Breast epithelium (tissue), 4 donors: Measurements from ENCODE around the gene CFAP97. TPM values are rescaled to one million over a fixed set of nuclear protein-coding genes. Genes with fewer than 3 reads are reported as not detected.

Experiments
- DNase-seq, 2 donors: peaks; one replicate each; pipeline ENCODE4 v3.0.0-alpha.2; 2019; ENCODE audit warnings: low spot score in 2 of 2
- H3K27ac ChIP-seq, 2 donors: fragments of 200-600 bp; sonication (generic) in 1 of 2; one replicate each; pipeline ENCODE4 v1.5.1; 2016 to 2019; ENCODE audit warnings: mild to moderate bottlenecking in 1 of 2
- H3K27me3 ChIP-seq, 2 donors: fragments of 200-600 bp; sonication (generic) in 1 of 2; one replicate each; pipeline versions ENCODE4 v1.5.1 to v1.6.0; 2017 to 2019; ENCODE audit warnings: control low read depth in 1 of 2, mild to moderate bottlenecking in 1 of 2
- H3K36me3 ChIP-seq: fragments of 200-600 bp; one replicate; pipeline ENCODE4 v1.5.1; 2019
- H3K4me1 ChIP-seq, 2 donors: fragments of 200-600 bp; sonication (generic); one replicate each; pipeline ENCODE4 v1.5.1; 2016 to 2019; ENCODE audit warnings: control low read depth in 1 of 2
- H3K4me3 ChIP-seq, 3 donors: fragments of 200-600 bp; sonication (generic); 1 replicate in 2 of 3; 2 replicates in 1 of 3; pipeline ENCODE4 v1.5.1; 2016 to 2019; ENCODE audit warnings: mild to moderate bottlenecking in 3 of 3, moderate library complexity in 2 of 3
- H3K9me3 ChIP-seq, 2 donors: fragments of 200-600 bp; sonication (generic) in 1 of 2; one replicate each; pipeline ENCODE4 v1.5.1; 2016 to 2019; ENCODE audit warnings: control low read depth in 1 of 2
- POLR2A ChIP-seq: fragments of 450-650 bp; IDR thresholded peaks from one replicate; pipeline ENCODE4 v1.6.1; 2016; ENCODE audit warnings: antibody characterized with exemption, mild to moderate bottlenecking, moderate library complexity
- POLR2AphosphoS5 ChIP-seq, 3 donors: sonication (generic); formaldehyde crosslinking; IDR thresholded peaks; one replicate each; pipeline ENCODE4 v1.6.1; 2017; ENCODE audit warnings: antibody characterized with exemption in 3 of 3
- intact Hi-C: fragments of 100-400 bp; cut with DNase I; formaldehyde crosslinking; loops from one replicate; pipeline ENCODE4 v1.15.1; 2023; ENCODE audit warnings: low total_unique reads
- total RNA-seq, 3 donors: library from RNA; depleted of rRNA; stranded (reverse); fragments of >200 nt; gene quantifications; one replicate each; pipeline ENCODE4 v1.1.0, GENCODE V29; 2016
- TF ChIP-seq, protein P1 (sequence below), 3 donors: fragments of 450-650 bp; IDR thresholded peaks; one replicate each; pipeline ENCODE4 v1.5.1; 2016 to 2017; ENCODE audit warnings: antibody characterized with exemption in 3 of 3, mild to moderate bottlenecking in 3 of 3, moderate library complexity in 3 of 3

Gene CFAP97
- 10 to 100 TPM; 36.6 to 42.4 (median 38.0) TPM for total RNA-seq

DNA sequence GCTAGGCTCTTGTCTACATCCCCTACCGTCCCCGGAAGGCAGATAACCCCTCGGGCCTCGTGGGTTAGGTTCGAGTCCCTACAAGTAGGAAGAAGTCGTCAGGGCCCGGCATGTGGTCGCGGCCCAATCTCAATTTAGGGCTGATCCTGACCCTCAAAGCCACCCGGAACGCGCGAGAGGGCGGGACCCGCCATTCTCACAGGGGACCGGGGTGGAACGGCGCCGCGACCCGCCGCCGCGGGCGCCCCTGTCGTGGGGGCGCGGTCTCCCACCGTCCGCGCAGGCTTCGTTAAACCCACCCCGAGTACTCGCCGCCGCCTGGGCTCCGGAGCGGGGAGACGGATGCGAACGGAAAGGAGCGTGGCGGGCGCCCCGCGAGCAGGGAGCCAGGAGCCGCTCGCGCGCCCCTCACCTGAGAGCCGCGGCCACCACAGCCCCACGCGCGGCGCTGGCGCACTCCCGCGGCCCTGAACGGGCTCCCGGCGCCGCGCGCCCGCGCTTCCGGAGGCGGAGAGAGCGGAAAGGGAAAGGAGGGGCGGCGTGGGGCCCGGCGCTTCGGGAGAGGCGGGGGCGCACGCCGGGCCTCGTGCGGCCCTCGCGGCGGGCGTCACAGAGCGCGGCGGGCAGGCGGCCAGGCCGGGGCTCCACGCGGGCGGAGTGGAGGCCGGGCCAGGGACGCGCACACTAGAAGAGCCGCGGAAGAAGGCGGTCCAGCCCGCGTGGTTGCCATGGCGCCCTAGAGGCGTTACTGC is at the start of gene CFAP97:
Gene CFAP97, minus strand, starts transcription at position 515 of the 752 bp plus-strand sequence. CDS start 12,804 bp downstream, outside the sequence.
- peak; percentile 79 for DNase-seq
- no peaks in the 10 kb centered on the region for H3K27me3 ChIP-seq
- H3K9me3 ChIP-seq, result no peaks in the 10 kb centered on the region
- H3K27ac ChIP-seq, result peak within 1 kb of the TSS; percentile 99 to 100
- no peaks in the 10 kb centered on the region for H3K36me3 ChIP-seq
- peak within 1 kb of the TSS; percentile 68 to 98 (median 81) for H3K4me3 ChIP-seq
- intact Hi-C loops, result loop anchor here (10.0 kb wide), 1 partner anchor 191 kb away; the partner anchor contains the start of genes ANKRD37 and LRP2BP
- no peaks in the 10 kb centered on the region for H3K4me1 ChIP-seq
- TF ChIP-seq POLR2AphosphoS5 (IDR thresholded peaks at IDR 0.05) (peak in 2 of 3 donors; percentile 28 to 62), POLR2A (no peak)

DNA sequence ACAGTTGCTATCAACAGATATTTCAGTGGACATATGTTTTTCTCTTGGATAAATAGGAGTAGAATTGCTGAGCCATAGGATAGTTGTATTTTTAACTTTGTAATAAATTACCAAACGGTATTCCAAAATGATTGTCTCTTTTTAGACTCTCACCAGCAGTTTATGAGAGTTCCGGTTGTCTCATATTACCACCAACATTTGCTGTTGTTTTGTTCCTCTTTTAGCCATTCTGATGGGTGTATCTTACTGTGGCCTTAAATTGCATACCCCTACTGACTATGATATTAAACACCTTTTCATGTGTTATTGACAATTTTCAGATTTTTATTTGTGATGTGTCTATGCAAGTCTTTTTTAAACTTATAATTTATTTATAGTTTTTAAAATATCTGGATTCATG is 45.3 kb upstream of the CFAP97 start:
- H3K36me3 ChIP-seq, result no peaks in the 10 kb centered on the region
- DNase-seq, result no peak
- no peaks in the 10 kb centered on the region for H3K27me3 ChIP-seq
- no peaks in the 10 kb centered on the region for H3K9me3 ChIP-seq
- intact Hi-C loops, result no loop called here
- no peak overlapping the region for H3K27ac ChIP-seq
- H3K4me3 ChIP-seq, result no peak overlapping the region
- no peaks in the 10 kb centered on the region for H3K4me1 ChIP-seq
- no peak for TF ChIP-seq POLR2A
- TF ChIP-seq POLR2AphosphoS5 (IDR thresholded peaks at IDR 0.05), result no peak
- TF ChIP-seq, protein P1, sequence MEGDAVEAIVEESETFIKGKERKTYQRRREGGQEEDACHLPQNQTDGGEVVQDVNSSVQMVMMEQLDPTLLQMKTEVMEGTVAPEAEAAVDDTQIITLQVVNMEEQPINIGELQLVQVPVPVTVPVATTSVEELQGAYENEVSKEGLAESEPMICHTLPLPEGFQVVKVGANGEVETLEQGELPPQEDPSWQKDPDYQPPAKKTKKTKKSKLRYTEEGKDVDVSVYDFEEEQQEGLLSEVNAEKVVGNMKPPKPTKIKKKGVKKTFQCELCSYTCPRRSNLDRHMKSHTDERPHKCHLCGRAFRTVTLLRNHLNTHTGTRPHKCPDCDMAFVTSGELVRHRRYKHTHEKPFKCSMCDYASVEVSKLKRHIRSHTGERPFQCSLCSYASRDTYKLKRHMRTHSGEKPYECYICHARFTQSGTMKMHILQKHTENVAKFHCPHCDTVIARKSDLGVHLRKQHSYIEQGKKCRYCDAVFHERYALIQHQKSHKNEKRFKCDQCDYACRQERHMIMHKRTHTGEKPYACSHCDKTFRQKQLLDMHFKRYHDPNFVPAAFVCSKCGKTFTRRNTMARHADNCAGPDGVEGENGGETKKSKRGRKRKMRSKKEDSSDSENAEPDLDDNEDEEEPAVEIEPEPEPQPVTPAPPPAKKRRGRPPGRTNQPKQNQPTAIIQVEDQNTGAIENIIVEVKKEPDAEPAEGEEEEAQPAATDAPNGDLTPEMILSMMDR (IDR thresholded peaks at IDR 0.05), result no peak

DNA sequence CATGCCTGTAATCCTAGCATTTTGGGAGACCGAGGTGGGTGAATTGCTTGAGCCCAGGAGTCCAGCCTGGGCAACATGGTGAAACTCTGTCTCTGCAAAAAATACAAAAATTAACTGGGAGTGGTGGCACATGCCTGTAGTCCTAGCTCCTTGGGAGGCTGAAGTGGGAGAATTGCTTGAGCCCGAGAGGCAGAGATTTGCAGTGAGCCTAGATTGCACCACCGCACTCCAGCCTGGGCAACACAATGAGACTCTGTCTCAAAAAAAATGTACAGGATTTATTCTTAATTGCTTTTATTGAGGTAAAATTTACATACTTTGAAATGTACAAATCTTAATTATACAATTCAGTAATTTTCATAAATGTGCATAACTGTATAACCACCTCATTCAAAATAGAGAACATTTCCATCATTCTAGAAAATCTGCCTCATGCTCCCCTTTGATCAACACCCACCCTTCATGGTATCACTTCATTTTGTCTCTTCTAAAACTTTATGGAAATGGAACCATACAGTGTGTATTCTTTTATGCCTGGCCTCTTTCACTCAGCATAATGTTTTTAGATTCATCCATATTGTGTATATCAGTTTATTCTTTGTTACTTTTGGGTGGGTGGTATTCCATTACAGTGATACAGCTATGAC is 44.7 kb upstream of the CFAP97 start:
- no peak for DNase-seq
- no peak overlapping the region for H3K4me3 ChIP-seq
- intact Hi-C loops, result no loop called here
- no peak overlapping the region for H3K27ac ChIP-seq
- H3K9me3 ChIP-seq, result no peaks in the 10 kb centered on the region
- no peaks in the 10 kb centered on the region for H3K36me3 ChIP-seq
- TF ChIP-seq, protein P1 (IDR thresholded peaks at IDR 0.05), result no peak
- TF ChIP-seq POLR2A (no peak), POLR2AphosphoS5 (IDR thresholded peaks at IDR 0.05) (no peak)
- H3K4me1 ChIP-seq, result no peaks in the 10 kb centered on the region
- no peaks in the 10 kb centered on the region for H3K27me3 ChIP-seq

DNA sequence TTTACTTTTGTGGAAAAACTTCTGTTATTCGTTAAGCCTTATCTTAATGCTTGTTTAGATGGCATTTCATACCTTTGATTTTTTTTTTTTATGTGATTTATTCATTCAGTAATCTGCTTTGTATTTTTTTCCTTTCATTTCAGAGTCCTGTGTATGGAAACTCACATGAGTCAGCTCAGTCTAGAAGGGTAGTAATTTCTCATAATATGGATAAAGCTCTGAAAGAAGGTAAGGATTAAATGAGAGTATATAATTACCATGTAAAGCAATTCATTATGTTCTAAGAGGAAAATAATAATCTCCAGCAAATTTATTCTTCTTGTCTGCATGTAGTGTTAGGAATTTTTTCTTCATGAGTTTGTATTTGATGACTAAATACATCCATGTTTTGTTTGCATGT is 43.4 kb upstream of the CFAP97 start:
- Histone ChIP-seq H3K4me1 (no peaks in the 10 kb centered on the region), H3K27ac (no peak overlapping the region), H3K4me3 (no peak overlapping the region), H3K27me3 (no peaks in the 10 kb centered on the region), H3K36me3 (no peaks in the 10 kb centered on the region), H3K9me3 (no peaks in the 10 kb centered on the region)
- no peak for DNase-seq
- intact Hi-C loops, result no loop called here
- TF ChIP-seq, protein P1 (IDR thresholded peaks at IDR 0.05), result no peak
- TF ChIP-seq POLR2AphosphoS5 (IDR thresholded peaks at IDR 0.05), result no peak
- no peak for TF ChIP-seq POLR2A

DNA sequence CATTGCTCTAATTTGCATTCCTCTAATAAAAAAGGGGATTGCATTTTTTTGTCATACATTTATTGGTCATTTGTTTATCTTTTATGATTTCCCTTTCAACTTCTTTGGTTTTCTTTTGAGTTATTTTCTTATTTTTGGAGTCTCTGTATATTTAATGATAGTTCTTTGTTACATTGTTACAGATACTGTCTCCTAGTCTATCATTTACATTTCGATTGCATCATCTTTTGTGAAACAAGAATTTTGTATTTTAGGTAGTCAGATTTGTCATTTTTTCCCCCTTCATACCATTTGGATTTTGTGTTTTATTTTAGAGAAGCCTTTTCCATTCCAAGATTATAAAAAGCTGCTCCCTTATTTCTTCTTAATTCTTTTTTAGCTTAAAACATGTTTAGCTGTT is 42.7 kb upstream of the CFAP97 start:
- Histone ChIP-seq H3K27me3 (no peaks in the 10 kb centered on the region), H3K36me3 (no peaks in the 10 kb centered on the region), H3K4me1 (no peaks in the 10 kb centered on the region), H3K4me3 (no peak overlapping the region), H3K9me3 (no peaks in the 10 kb centered on the region), H3K27ac (no peak overlapping the region)
- no peak for DNase-seq
- intact Hi-C loops, result no loop called here
- TF ChIP-seq, protein P1 (IDR thresholded peaks at IDR 0.05), result no peak
- TF ChIP-seq POLR2AphosphoS5 (IDR thresholded peaks at IDR 0.05) (no peak), POLR2A (no peak)
